ENCODE measurements around the gene FGD4. TPM values are rescaled to one million over a fixed set of nuclear protein-coding genes. Genes with fewer than 3 reads are reported as not detected.

Gene FGD4
- total and polyA plus RNA-seq, 2 of the 4 experiments (the other 2 are of a cell fraction), result 2.1 to 8.8 TPM

- Histone ChIP-seq H4K91ac (ENCODE audit: insufficient read depth, low read depth, low read length) (no peak overlapping the region), H3K4me2 (ENCODE audit: low read depth, low read length) (no peak overlapping the region), H2BK5ac (ENCODE audit: low read depth, low read length, poor library complexity, severe bottlenecking) (no peak overlapping the region), H3K79me1 (ENCODE audit: low read depth in 1 of 2, low read length in 2 of 2) (no peaks in the 10 kb centered on the region), H3K27me3 (ENCODE audit: control insufficient read depth, insufficient read depth, low read length) (peaks cover 2% of the 10 kb centered on the region), H2AK9ac (replicated peaks; ENCODE audit: low read depth, low read length, poor library complexity) (no peak overlapping the region), H4K8ac (ENCODE audit: low read depth in 2 of 2, low read length in 2 of 2) (no peak overlapping the region), H3K23ac (ENCODE audit: low read depth, low read length) (no peak overlapping the region), H2AFZ (replicated peaks; ENCODE audit: low read length, poor library complexity) (no peak overlapping the region), H2BK120ac (ENCODE audit: low read depth, low read length) (no peak overlapping the region), H3K4ac (ENCODE audit: low read depth, low read length) (no peak overlapping the region), H2BK15ac (ENCODE audit: low read depth, low read length) (no peak overlapping the region), H3K56ac (ENCODE audit: extremely low read depth, insufficient read depth, low read length) (no peak overlapping the region), H3K27ac (ENCODE audit: insufficient read depth, low read length) (no peak overlapping the region), H3K9me3 (ENCODE audit: control insufficient read depth, insufficient read depth, low read length) (no peaks in the 10 kb centered on the region), H4K20me1 (ENCODE audit: insufficient read depth, low read length) (no peaks in the 10 kb centered on the region), H3K36me3 (ENCODE audit: control insufficient read depth, insufficient read depth, low read length) (no peaks in the 10 kb centered on the region), H3K9ac (ENCODE audit: low read depth, low read length) (no peak overlapping the region), H3K9me1 (ENCODE audit: insufficient read depth, low read length) (peaks cover 5% of the 10 kb centered on the region), H3K14ac (replicated peaks; ENCODE audit: low read depth, low read length) (no peak overlapping the region), H2AK5ac (ENCODE audit: low read depth, low read length) (no peak overlapping the region; the same call in 1 of the 2 replicates), H2BK20ac (ENCODE audit: low read depth, low read length) (no peak overlapping the region), H3K18ac (ENCODE audit: low read depth, low read length) (no peak overlapping the region), H3K4me3 (ENCODE audit: insufficient read depth, low read depth, low read length) (no peak overlapping the region), H3K4me1 (ENCODE audit: control insufficient read depth, insufficient read depth, low read length) (no peaks in the 10 kb centered on the region), H4K5ac (ENCODE audit: low read depth, low read length) (no peak overlapping the region)
- WGBS, 2 experiments (ENCODE audit: extremely low coverage in 2 of 2, insufficient read length in 1 of 2), result no CpG with 5 or more reads among the region's 3 CpGs
- BruUV-seq (replicated peaks), result no TSS peak
- ChIA-PET POLR2A (ENCODE audit: unreplicated experiment) (no interaction called here), CTCF (interaction anchor here (0.9 to 1.1 kb wide), 2 partner anchors 21 to 78 kb away, joined by 3 read pairs; no protein-coding TSS in a partner anchor)
- DNase-seq, result no peak
- TF ChIP-seq MAFK (IDR thresholded peaks at IDR 0.05; ENCODE audit: low read depth, low read length), result no peak
- no peak for TF ChIP-seq CEBPB (IDR thresholded peaks at IDR 0.05; ENCODE audit: low read depth, low read length)
- TF ChIP-seq RFX5 (IDR thresholded peaks at IDR 0.05; ENCODE audit: low read depth, low read length), result no peak
- no peak for TF ChIP-seq POLR2A (IDR thresholded peaks at IDR 0.05; ENCODE audit: low read depth, low read length)
- no peak for TF ChIP-seq CHD1 (IDR thresholded peaks at IDR 0.05; ENCODE audit: low read depth, low read length)
- TF ChIP-seq USF2 (IDR thresholded peaks at IDR 0.05; ENCODE audit: low read depth, low read length), result no peak
- no peak for TF ChIP-seq CTCF (conservative IDR thresholded peaks at IDR 0.05; ENCODE audit: low read depth, low read length)
- TF ChIP-seq RCOR1 (IDR thresholded peaks at IDR 0.05; ENCODE audit: insufficient replicate concordance, low read length), result no peak
- no peak for TF ChIP-seq ELK1 (IDR thresholded peaks at IDR 0.05; ENCODE audit: borderline replicate concordance, low read depth, low read length)
- no peak for TF ChIP-seq BHLHE40 (IDR thresholded peaks at IDR 0.05; ENCODE audit: low read depth, low read length)
- TF ChIP-seq SMC3 (IDR thresholded peaks at IDR 0.05; ENCODE audit: low read depth, low read length), result no peak
- no peak for TF ChIP-seq MAZ (IDR thresholded peaks at IDR 0.05; ENCODE audit: borderline replicate concordance, low read depth, low read length)
- no peak for ATAC-seq (ENCODE audit: low read depth)
- intact Hi-C loops (cut with micrococcal nuclease) (no loop called here), in situ Hi-C loops (cut with MboI; ENCODE audit: low sequenced_read_pairs) (no loop called here), dilution Hi-C loops (cut with HindIII; ENCODE audit: low sequenced_read_pairs, unreplicated experiment) (no loop called here)
Measured at GRCh38 chr12:32476446-32476845, 77.1 kb downstream of the FGD4 start.

All from IMR-90 (cell line).